Neutrophil (primary cell): ENCODE measurements around the gene TK2.

Experiments
- H3K27ac ChIP-seq: fragments of 200-600 bp; sonication (generic); 2 replicates; pipeline ENCODE4 v1.5.1; 2016; ENCODE audit warnings: mild to moderate bottlenecking, moderate library complexity
- H3K27me3 ChIP-seq: fragments of 200-600 bp; sonication (generic); 2 replicates; pipeline ENCODE4 v1.6.0; 2016; ENCODE audit warnings: mild to moderate bottlenecking
- H3K36me3 ChIP-seq: fragments of 200-600 bp; sonication (generic); 2 replicates; pipeline ENCODE4 v1.5.1; 2017
- H3K4me1 ChIP-seq, 2 experiments: fragments of 200-600 bp in 1 of 2; sonication (generic) in 1 of 2; 1 replicate in 1 of 2; 2 replicates in 1 of 2; pipeline versions ENCODE4 v1.5.1 to v1.6.1; 2013 to 2016; ENCODE audit warnings: low read depth in 1 of 2, low read length in 1 of 2, mild to moderate bottlenecking in 1 of 2, moderate library complexity in 1 of 2; ENCODE audit not compliant: control insufficient read depth in 1 of 2, insufficient read depth in 1 of 2
- H3K4me3 ChIP-seq, 2 experiments: fragments of 200-600 bp in 1 of 2; sonication (generic) in 1 of 2; 1 replicate in 1 of 2; 2 replicates in 1 of 2; pipeline ENCODE4 v1.5.1; 2013 to 2016; ENCODE audit warnings: low read depth in 1 of 2, low read length in 1 of 2, mild to moderate bottlenecking in 1 of 2, moderate library complexity in 1 of 2
- H3K9me3 ChIP-seq: fragments of 200-600 bp; sonication (generic); 2 replicates; pipeline ENCODE4 v1.5.1; 2016
- TF ChIP-seq, protein P1 (sequence below): fragments of 200-600 bp; sonication (generic); IDR thresholded peaks from 2 replicates; pipeline ENCODE4 v1.5.1; 2016; ENCODE audit warnings: antibody characterized with exemption

TK2 gene

DNA sequence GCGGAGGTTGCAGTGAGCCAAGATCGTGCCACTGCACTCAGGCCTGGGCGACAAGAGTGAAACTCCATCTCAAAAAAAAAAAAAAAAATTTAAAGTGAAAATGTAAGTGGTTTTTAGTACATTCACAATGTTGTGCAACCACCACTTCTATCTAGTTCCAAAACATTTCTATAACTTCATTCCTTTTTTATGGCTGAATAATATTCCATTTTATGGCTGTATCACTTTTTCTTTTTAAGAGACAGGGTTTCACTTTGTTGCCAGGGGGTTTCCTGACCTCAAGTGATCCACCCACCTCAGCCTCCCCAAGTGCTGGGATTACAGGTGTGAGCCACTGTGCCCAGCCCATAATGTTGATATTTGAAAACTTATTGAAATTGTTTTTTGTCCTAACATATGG lies 42.9 kb upstream of the TK2 start:
- Histone ChIP-seq H3K27ac (no peak overlapping the region), H3K36me3 (peaks cover 21% of the 10 kb centered on the region), H3K4me3 (no peak overlapping the region), H3K4me1 (peaks cover 28 to 39% of the 10 kb centered on the region in 2 experiments), H3K27me3 (no peaks in the 10 kb centered on the region), H3K9me3 (no peaks in the 10 kb centered on the region)
- TF ChIP-seq, protein P1, sequence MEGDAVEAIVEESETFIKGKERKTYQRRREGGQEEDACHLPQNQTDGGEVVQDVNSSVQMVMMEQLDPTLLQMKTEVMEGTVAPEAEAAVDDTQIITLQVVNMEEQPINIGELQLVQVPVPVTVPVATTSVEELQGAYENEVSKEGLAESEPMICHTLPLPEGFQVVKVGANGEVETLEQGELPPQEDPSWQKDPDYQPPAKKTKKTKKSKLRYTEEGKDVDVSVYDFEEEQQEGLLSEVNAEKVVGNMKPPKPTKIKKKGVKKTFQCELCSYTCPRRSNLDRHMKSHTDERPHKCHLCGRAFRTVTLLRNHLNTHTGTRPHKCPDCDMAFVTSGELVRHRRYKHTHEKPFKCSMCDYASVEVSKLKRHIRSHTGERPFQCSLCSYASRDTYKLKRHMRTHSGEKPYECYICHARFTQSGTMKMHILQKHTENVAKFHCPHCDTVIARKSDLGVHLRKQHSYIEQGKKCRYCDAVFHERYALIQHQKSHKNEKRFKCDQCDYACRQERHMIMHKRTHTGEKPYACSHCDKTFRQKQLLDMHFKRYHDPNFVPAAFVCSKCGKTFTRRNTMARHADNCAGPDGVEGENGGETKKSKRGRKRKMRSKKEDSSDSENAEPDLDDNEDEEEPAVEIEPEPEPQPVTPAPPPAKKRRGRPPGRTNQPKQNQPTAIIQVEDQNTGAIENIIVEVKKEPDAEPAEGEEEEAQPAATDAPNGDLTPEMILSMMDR, result no peak

DNA sequence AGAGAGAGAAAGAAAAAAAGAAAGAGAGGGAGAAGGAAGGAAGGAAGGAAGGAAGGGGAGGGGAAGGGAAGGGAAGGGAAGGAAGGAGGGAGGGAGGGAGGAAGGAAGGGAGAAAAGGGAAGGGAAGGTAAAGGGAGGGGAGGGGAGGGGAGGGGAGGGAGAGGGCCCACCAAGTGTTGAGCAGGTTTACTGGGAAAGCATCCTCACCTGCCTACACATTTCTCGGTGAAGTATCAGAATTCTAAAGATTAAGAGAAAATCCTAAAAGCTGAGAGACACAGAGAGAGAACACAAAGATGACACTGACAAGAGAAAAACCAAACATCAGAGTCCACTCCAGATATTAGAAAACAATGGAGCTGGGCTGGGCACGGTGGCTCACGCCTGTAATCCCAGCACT lies 42.3 kb upstream of the TK2 start:
- TF ChIP-seq, protein P1, result no peak
- Histone ChIP-seq H3K4me3 (no peak overlapping the region), H3K9me3 (no peaks in the 10 kb centered on the region), H3K36me3 (peaks cover 21% of the 10 kb centered on the region), H3K27me3 (no peaks in the 10 kb centered on the region), H3K27ac (no peak overlapping the region), H3K4me1 (peaks cover 28 to 44% of the 10 kb centered on the region in 2 experiments)

DNA sequence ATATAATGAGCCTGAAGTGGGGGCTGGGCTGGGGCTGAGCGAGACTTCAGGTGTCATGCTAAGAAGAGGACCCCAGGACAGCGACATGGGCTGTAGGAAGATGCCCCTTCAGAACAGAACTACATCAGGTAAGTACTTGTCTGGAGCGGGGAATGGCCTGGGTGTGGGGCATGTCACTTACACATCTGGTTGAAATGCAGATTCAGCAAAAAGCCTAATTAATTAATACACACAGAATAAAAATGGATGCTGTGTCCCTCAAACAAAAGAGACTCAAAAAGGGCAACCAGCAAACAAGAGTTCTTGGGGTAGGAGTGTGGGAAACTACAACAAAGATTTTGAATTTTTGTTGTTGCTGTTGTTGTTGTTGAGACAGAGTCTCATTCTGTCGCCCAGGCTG lies 41.1 kb upstream of the TK2 start:
- Histone ChIP-seq H3K36me3 (peaks cover 21% of the 10 kb centered on the region), H3K4me3 (peak overlapping the region in 1 of 2 experiments; percentile 79), H3K27me3 (no peaks in the 10 kb centered on the region), H3K27ac (peak overlapping the region; percentile 90), H3K4me1 (peaks cover 36 to 57% of the 10 kb centered on the region in 2 experiments), H3K9me3 (no peaks in the 10 kb centered on the region)
- TF ChIP-seq, protein P1, result no peak

DNA sequence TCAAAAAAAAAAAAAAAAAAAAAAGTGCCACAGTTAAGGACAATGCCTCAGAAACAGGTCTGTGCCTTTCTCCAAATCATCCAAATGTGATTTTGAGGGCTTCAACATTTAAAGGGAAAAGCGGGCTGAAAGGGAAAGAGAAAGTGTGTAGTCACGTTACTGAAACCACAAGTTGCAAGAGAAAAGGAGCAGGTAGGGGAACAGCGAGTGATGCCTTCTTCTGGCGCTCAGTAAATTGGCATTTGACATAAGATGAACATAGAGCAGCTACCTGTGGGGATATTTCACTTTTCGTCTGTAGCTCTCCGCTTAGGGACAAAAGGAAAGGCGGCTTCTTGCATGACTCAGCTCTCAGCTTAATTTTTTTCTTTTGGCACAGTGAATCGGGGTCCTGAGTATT lies 40.4 kb upstream of the TK2 start:
- H3K4me3 ChIP-seq, result peak overlapping the region; percentile 50 to 79
- H3K9me3 ChIP-seq, result no peaks in the 10 kb centered on the region
- no peaks in the 10 kb centered on the region for H3K27me3 ChIP-seq
- peak overlapping the region; percentile 90 for H3K27ac ChIP-seq
- TF ChIP-seq, protein P1, result no peak
- peaks cover 21% of the 10 kb centered on the region for H3K36me3 ChIP-seq
- peaks cover 43 to 64% of the 10 kb centered on the region in 2 experiments for H3K4me1 ChIP-seq

DNA sequence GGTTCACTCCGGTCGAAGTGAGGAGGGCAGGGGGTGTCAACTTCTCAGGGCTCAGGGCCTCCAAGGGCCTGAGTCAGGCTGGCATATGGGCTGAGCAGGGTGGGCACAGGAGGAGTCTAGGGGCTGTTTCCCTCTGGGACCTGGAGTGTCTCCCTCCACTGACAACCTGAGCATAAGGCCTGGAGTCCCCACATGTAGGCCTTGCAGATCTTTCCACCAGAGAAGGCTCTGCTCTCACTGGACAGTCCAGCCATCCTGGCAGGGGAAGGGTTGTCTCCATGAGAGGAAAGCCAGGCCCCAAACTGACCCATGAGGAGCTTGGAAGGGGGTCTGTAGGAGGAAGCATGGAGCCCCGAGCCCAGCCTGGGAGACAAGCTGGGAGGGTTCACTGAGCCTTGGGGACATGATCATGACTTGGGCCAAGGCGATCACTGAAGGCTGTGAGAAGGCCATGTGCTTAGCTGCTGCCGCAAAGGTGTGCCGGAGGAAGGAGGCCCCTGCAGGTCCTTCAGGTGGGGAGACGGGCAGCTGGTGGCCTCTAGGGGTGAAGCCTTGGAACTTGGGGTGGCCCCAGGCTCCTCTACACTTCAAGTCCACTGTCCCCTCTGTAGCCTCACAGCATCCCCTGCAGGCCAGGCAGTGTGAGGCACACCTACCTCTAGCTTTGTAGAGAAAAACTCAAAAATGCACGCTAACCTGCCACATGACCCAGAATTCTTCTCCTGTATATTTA lies 39.2 kb upstream of the TK2 start:
- TF ChIP-seq, protein P1, result peak; percentile 90
- peaks cover 55 to 74% of the 10 kb centered on the region in 2 experiments for H3K4me1 ChIP-seq

More for the DNA sequence above, 39.2 kb upstream of the TK2 start:
- Histone ChIP-seq H3K27ac (peak overlapping the region; percentile 90), H3K4me3 (peak overlapping the region; percentile 69 to 79), H3K36me3 (peaks cover 21% of the 10 kb centered on the region), H3K9me3 (no peaks in the 10 kb centered on the region), H3K27me3 (no peaks in the 10 kb centered on the region)
